Breast epithelium (tissue), 4 donors: ENCODE measurements around the gene RASD2. TPM values are rescaled to one million over a fixed set of nuclear protein-coding genes. Genes with fewer than 3 reads are reported as not detected.

Experiments used
- DNase-seq, 2 donors: peaks; one replicate each; pipeline ENCODE4 v3.0.0-alpha.2; 2019; ENCODE audit warnings: low spot score in 2 of 2
- H3K27ac ChIP-seq, 2 donors: fragments of 200-600 bp; sonication (generic) in 1 of 2; one replicate each; pipeline ENCODE4 v1.5.1; 2016 to 2019; ENCODE audit warnings: mild to moderate bottlenecking in 1 of 2
- H3K27me3 ChIP-seq, 2 donors: fragments of 200-600 bp; sonication (generic) in 1 of 2; one replicate each; pipeline versions ENCODE4 v1.5.1 to v1.6.0; 2017 to 2019; ENCODE audit warnings: control low read depth in 1 of 2, mild to moderate bottlenecking in 1 of 2
- H3K36me3 ChIP-seq: fragments of 200-600 bp; one replicate; pipeline ENCODE4 v1.5.1; 2019
- H3K4me1 ChIP-seq, 2 donors: fragments of 200-600 bp; sonication (generic); one replicate each; pipeline ENCODE4 v1.5.1; 2016 to 2019; ENCODE audit warnings: control low read depth in 1 of 2
- H3K4me3 ChIP-seq, 3 donors: fragments of 200-600 bp; sonication (generic); 1 replicate in 2 of 3; 2 replicates in 1 of 3; pipeline ENCODE4 v1.5.1; 2016 to 2019; ENCODE audit warnings: mild to moderate bottlenecking in 3 of 3, moderate library complexity in 2 of 3
- H3K9me3 ChIP-seq, 2 donors: fragments of 200-600 bp; sonication (generic) in 1 of 2; one replicate each; pipeline ENCODE4 v1.5.1; 2016 to 2019; ENCODE audit warnings: control low read depth in 1 of 2
- CTCF ChIP-seq, 3 donors: fragments of 450-650 bp; IDR thresholded peaks; one replicate each; pipeline ENCODE4 v1.5.1; 2016 to 2017; ENCODE audit warnings: antibody characterized with exemption in 3 of 3, mild to moderate bottlenecking in 3 of 3, moderate library complexity in 3 of 3
- POLR2A ChIP-seq: fragments of 450-650 bp; IDR thresholded peaks from one replicate; pipeline ENCODE4 v1.6.1; 2016; ENCODE audit warnings: antibody characterized with exemption, mild to moderate bottlenecking, moderate library complexity
- POLR2AphosphoS5 ChIP-seq, 3 donors: sonication (generic); formaldehyde crosslinking; IDR thresholded peaks; one replicate each; pipeline ENCODE4 v1.6.1; 2017; ENCODE audit warnings: antibody characterized with exemption in 3 of 3
- intact Hi-C: fragments of 100-400 bp; cut with DNase I; formaldehyde crosslinking; loops from one replicate; pipeline ENCODE4 v1.15.1; 2023; ENCODE audit warnings: low total_unique reads
- total RNA-seq, 3 donors: library from RNA; depleted of rRNA; stranded (reverse); fragments of >200 nt; gene quantifications; one replicate each; pipeline ENCODE4 v1.1.0, GENCODE V29; 2016

RASD2 gene
- total RNA-seq, 3 donors from 2014 or later = 0.16 to 1.3 (median 0.88) TPM

- H3K9me3 ChIP-seq = no peaks in the 10 kb centered on the region
- H3K27ac ChIP-seq = no peak overlapping the region
- H3K36me3 ChIP-seq = no peaks in the 10 kb centered on the region
- intact Hi-C loops = no loop called here
- TF ChIP-seq POLR2AphosphoS5 (IDR thresholded peaks at IDR 0.05) (no peak), POLR2A (no peak), CTCF (IDR thresholded peaks at IDR 0.05) (no peak)
- no peaks in the 10 kb centered on the region for H3K27me3 ChIP-seq
- DNase-seq = no peak
- H3K4me3 ChIP-seq = no peak overlapping the region
- peaks cover 5 to 7% of the 10 kb centered on the region in 2 donors for H3K4me1 ChIP-seq
Observed at GRCh38 chr22:35567351-35568141, 26.9 kb downstream of the RASD2 start.

DNA sequence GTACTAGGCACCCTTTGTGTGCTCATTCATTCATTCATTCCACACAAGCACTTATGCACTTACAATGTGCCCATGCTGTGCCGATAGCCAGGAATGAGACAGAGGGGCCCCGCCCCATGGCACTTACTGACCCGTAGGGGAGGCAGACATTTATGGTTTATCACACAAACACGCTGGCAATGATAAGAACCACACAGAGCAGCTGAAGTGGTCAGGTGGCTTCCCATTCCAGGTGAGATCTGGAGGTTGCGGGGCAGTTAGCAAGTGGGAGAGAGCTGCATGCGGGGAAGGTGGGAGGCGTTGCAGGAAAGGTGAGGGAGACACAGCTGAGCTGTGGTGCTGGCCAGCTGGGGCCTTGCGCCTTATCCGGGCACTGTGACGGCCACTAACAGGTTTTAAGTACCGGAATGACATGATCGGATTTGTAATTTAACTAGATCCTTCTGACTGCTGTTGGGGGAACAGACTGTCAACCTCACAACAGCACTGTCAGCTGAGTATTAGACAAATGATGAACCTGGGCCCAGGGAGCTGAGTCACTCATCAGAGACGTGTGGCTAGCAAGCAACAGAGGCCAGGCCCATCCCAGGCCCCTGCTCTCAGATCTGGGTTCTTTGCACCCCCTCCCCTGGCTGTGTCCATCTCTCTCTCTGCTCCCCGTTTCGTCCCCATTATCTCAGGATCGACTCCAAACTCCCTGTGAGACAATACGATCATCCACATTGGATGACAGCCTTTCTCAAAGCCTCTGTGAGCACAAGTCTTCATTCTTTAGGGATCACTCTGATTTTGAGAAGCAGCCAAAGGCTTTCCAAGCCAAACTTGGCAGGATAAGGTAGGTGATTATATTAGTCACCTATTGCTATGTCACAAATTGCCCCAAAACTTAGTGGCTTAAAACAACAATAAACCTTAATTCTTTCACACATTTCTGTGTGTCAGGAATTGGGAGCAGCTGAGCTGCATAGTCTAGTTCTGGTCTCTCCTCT is 28.4 kb downstream of the RASD2 start:
- Histone ChIP-seq H3K27ac (peak overlapping the region in 1 of 2 donors; percentile 32), H3K27me3 (no peaks in the 10 kb centered on the region), H3K9me3 (no peaks in the 10 kb centered on the region), H3K4me1 (peaks cover 5 to 7% of the 10 kb centered on the region in 2 donors), H3K36me3 (no peaks in the 10 kb centered on the region), H3K4me3 (no peak overlapping the region)
- intact Hi-C loops = no loop called here
- TF ChIP-seq POLR2A = no peak
- no peak for TF ChIP-seq CTCF (IDR thresholded peaks at IDR 0.05)
- no peak for TF ChIP-seq POLR2AphosphoS5 (IDR thresholded peaks at IDR 0.05)
- no peak for DNase-seq

GRCh38 chr22:35569916-35570315 is 29.3 kb downstream of the RASD2 start:
- no peaks in the 10 kb centered on the region for H3K9me3 ChIP-seq
- no peak overlapping the region for H3K27ac ChIP-seq
- TF ChIP-seq CTCF (IDR thresholded peaks at IDR 0.05) = no peak
- TF ChIP-seq POLR2AphosphoS5 (IDR thresholded peaks at IDR 0.05) = no peak
- no peak for TF ChIP-seq POLR2A
- no peaks in the 10 kb centered on the region for H3K27me3 ChIP-seq
- H3K4me3 ChIP-seq = no peak overlapping the region
- H3K4me1 ChIP-seq = peaks cover 5 to 7% of the 10 kb centered on the region in 2 donors
- intact Hi-C loops = no loop called here
- DNase-seq = no peak
- no peaks in the 10 kb centered on the region for H3K36me3 ChIP-seq

- TF ChIP-seq POLR2AphosphoS5 (IDR thresholded peaks at IDR 0.05) (no peak), POLR2A (no peak), CTCF (IDR thresholded peaks at IDR 0.05) (no peak)
- no peak for DNase-seq
- intact Hi-C loops = no loop called here
- Histone ChIP-seq H3K27me3 (no peaks in the 10 kb centered on the region), H3K4me1 (peaks cover 0 to 2% of the 10 kb centered on the region in 2 donors), H3K36me3 (no peaks in the 10 kb centered on the region), H3K4me3 (no peak overlapping the region), H3K27ac (no peak overlapping the region), H3K9me3 (no peaks in the 10 kb centered on the region)
Observed at GRCh38 chr22:35570686-35571194, 30.1 kb downstream of the RASD2 start.
